ENCODE data around the gene MOCS2. TPM values are rescaled to one million over a fixed set of nuclear protein-coding genes. Genes with fewer than 3 reads are reported as not detected.
"Not testable (repeated sequence)": the region's sequence is repeated elsewhere in the genome, so short reads cannot be mapped to it uniquely, and the experiment has no call there.

The MOCS2 gene
- total RNA-seq, 2 experiments from 2014 or later = 21.0 to 21.3 TPM

GRCh38 chr5:53114988-53115387 lies 5.4 kb upstream of the MOCS2 start:
- Mint-ChIP-seq H3K9me3 (ENCODE audit: low read depth) (no peaks in the 10 kb centered on the region), H3K36me3 (ENCODE audit: low read depth) (peaks cover 4% of the 10 kb centered on the region), H3K27ac (no peak overlapping the region), H3K27me3 (no peaks in the 10 kb centered on the region), H3K4me3 (no peak overlapping the region), H3K4me1 (peaks cover 11% of the 10 kb centered on the region)
- no peak for ATAC-seq
- CTCF ChIA-PET = interaction anchor here (1.2 kb wide), 1 partner anchor 169 kb away, joined by 3 read pairs; no protein-coding TSS in a partner anchor
- POLR2A ChIA-PET = no interaction called here
- intact Hi-C loops (cut with DNase I, micrococcal nuclease) = no loop called here
- DNase-seq = no peak

- Mint-ChIP-seq H3K27ac (no peak overlapping the region), H3K9me3 (ENCODE audit: low read depth) (no peaks in the 10 kb centered on the region), H3K27me3 (no peaks in the 10 kb centered on the region), H3K4me3 (no peak overlapping the region), H3K36me3 (ENCODE audit: low read depth) (peaks cover 4% of the 10 kb centered on the region), H3K4me1 (peaks cover 11% of the 10 kb centered on the region)
- ChIA-PET POLR2A (no interaction called here), CTCF (no interaction called here)
- intact Hi-C loops (cut with DNase I, micrococcal nuclease) = no loop called here
- DNase-seq (no peak), ATAC-seq (no peak)
These were observed 4.4 kb upstream of the MOCS2 start for GRCh38 chr5:53113947-53114346.

GRCh38 chr5:53112909-53113308 lies 3.4 kb upstream of the MOCS2 start:
- ATAC-seq (no peak), DNase-seq (no peak)
- Mint-ChIP-seq H3K36me3 (ENCODE audit: low read depth) (peaks cover 4% of the 10 kb centered on the region), H3K4me3 (no peak overlapping the region), H3K9me3 (ENCODE audit: low read depth) (no peaks in the 10 kb centered on the region), H3K27ac (no peak overlapping the region), H3K4me1 (peaks cover 17% of the 10 kb centered on the region), H3K27me3 (no peaks in the 10 kb centered on the region)
- intact Hi-C loops (cut with DNase I, micrococcal nuclease) = no loop called here
- ChIA-PET POLR2A (no interaction called here), CTCF (interaction anchor here (0.6 to 1.1 kb wide), 3 partner anchors 9 to 23 kb away, joined by 3 read pairs; no protein-coding TSS in a partner anchor)

- H3K36me3 Mint-ChIP-seq (ENCODE audit: low read depth); POLR2A ChIA-PET; H3K9me3 Mint-ChIP-seq (ENCODE audit: low read depth); DNase-seq; ATAC-seq; H3K4me3 Mint-ChIP-seq; H3K27ac Mint-ChIP-seq; intact Hi-C loops (cut with DNase I, micrococcal nuclease); H3K27me3 Mint-ChIP-seq: not testable (repeated sequence)
- peaks cover 23% of the 10 kb centered on the region for H3K4me1 Mint-ChIP-seq
- CTCF ChIA-PET = interaction anchor here (0.6 to 1.1 kb wide), 4 partner anchors 9 to 151 kb away, joined by 3 read pairs; no protein-coding TSS in a partner anchor
These were observed 2.8 kb upstream of the MOCS2 start for GRCh38 chr5:53112307-53112706.

GRCh38 chr5:53111139-53111538 lies 1.6 kb upstream of the MOCS2 start:
- POLR2A ChIA-PET = no interaction called here
- peak overlapping the region; percentile 39 for H3K27ac Mint-ChIP-seq
- H3K9me3 Mint-ChIP-seq (ENCODE audit: low read depth) = no peaks in the 10 kb centered on the region
- ATAC-seq (no peak), DNase-seq (no peak)
- H3K36me3 Mint-ChIP-seq (ENCODE audit: low read depth) = peaks cover 12% of the 10 kb centered on the region
- intact Hi-C loops (cut with DNase I, micrococcal nuclease) = no loop called here
- CTCF ChIA-PET = interaction anchor here (1.2 kb wide), 1 partner anchor 161 kb away, joined by 3 read pairs; no protein-coding TSS in a partner anchor
- peaks cover 31% of the 10 kb centered on the region for H3K4me1 Mint-ChIP-seq
- H3K4me3 Mint-ChIP-seq = peak overlapping the region; percentile 93
- H3K27me3 Mint-ChIP-seq = no peaks in the 10 kb centered on the region

GRCh38 chr5:53110156-53110555 lies 599 bp upstream of the MOCS2 start:
- peak overlapping the region; percentile 93 for H3K4me3 Mint-ChIP-seq
- peak overlapping the region; percentile 94 for H3K27ac Mint-ChIP-seq
- H3K36me3 Mint-ChIP-seq (ENCODE audit: low read depth) = peaks cover 22% of the 10 kb centered on the region
- no peaks in the 10 kb centered on the region for H3K9me3 Mint-ChIP-seq (ENCODE audit: low read depth)
- ChIA-PET CTCF (interaction anchor here (0.5 to 1.3 kb wide), 11 partner anchors 9 to 1124 kb away, joined by 3 to 5 read pairs (median 4); no protein-coding TSS in a partner anchor), POLR2A (interaction anchor here (0.6 kb wide), 1 partner anchor 20 kb away, joined by 3 read pairs; no protein-coding TSS in a partner anchor)
- intact Hi-C loops (cut with DNase I, micrococcal nuclease) = no loop called here
- ATAC-seq (no peak), DNase-seq (peak; percentile 18)
- H3K4me1 Mint-ChIP-seq = peaks cover 40% of the 10 kb centered on the region
- H3K27me3 Mint-ChIP-seq = no peaks in the 10 kb centered on the region

GRCh38 chr5:53109056-53109442 lies 508 bp downstream of the MOCS2 start:
- DNase-seq (peak; percentile 8), ATAC-seq (peak; percentile 1)
- intact Hi-C loops (cut with DNase I, micrococcal nuclease) = loop anchor here (1.0 to 5.0 kb wide), 4 partner anchors 307 to 1201 kb away; partner anchors contain the start of genes ARL15 (in 1 of the 2) and NDUFS4 (in 1 of the 2)
- CTCF ChIA-PET = interaction anchor here (0.6 to 1.3 kb wide), 11 partner anchors 8 to 1125 kb away, joined by 3 to 5 read pairs (median 4); no protein-coding TSS in a partner anchor
- no peaks in the 10 kb centered on the region for H3K9me3 Mint-ChIP-seq (ENCODE audit: low read depth)
- peak overlapping the region; percentile 93 for H3K4me3 Mint-ChIP-seq
- H3K27ac Mint-ChIP-seq = peak overlapping the region; percentile 90
- POLR2A ChIA-PET = interaction anchor here (0.6 to 0.7 kb wide), 2 partner anchors 316 to 1201 kb away, joined by 3 read pairs; partner anchors contain the start of gene ARL15
- H3K36me3 Mint-ChIP-seq (ENCODE audit: low read depth) = peaks cover 22% of the 10 kb centered on the region
- H3K4me1 Mint-ChIP-seq = peaks cover 44% of the 10 kb centered on the region
- no peaks in the 10 kb centered on the region for H3K27me3 Mint-ChIP-seq

GRCh38 chr5:53105611-53106300 lies 3.8 kb downstream of the MOCS2 start:
- intact Hi-C loops (cut with DNase I, micrococcal nuclease) = loop anchor here in 1 of 2 experiments (5.0 kb wide), 1 partner anchor 303 kb away; no protein-coding TSS in a partner anchor
- CTCF ChIA-PET = interaction anchor here (1.1 to 2.7 kb wide), 6 partner anchors 9 to 190 kb away, joined by 3 to 14 read pairs (median 3); no protein-coding TSS in a partner anchor
- no peak overlapping the region for H3K4me3 Mint-ChIP-seq
- DNase-seq (no peak), ATAC-seq (no peak)
- no peaks in the 10 kb centered on the region for H3K9me3 Mint-ChIP-seq (ENCODE audit: low read depth)
- no peaks in the 10 kb centered on the region for H3K27me3 Mint-ChIP-seq
- H3K4me1 Mint-ChIP-seq = peaks cover 39% of the 10 kb centered on the region
- POLR2A ChIA-PET = no interaction called here
- no peak overlapping the region for H3K27ac Mint-ChIP-seq
- peaks cover 24% of the 10 kb centered on the region for H3K36me3 Mint-ChIP-seq (ENCODE audit: low read depth)

- H3K27me3 Mint-ChIP-seq = no peaks in the 10 kb centered on the region
- peaks cover 27% of the 10 kb centered on the region for H3K36me3 Mint-ChIP-seq (ENCODE audit: low read depth)
- intact Hi-C loops (cut with DNase I, micrococcal nuclease) = no loop called here
- no peak for DNase-seq
- no peak overlapping the region for H3K27ac Mint-ChIP-seq
- H3K9me3 Mint-ChIP-seq (ENCODE audit: low read depth) = no peaks in the 10 kb centered on the region
- ATAC-seq = no peak
- ChIA-PET CTCF (interaction anchor here (1.1 to 7.1 kb wide), 4 partner anchors 8 to 154 kb away, joined by 3 to 143 read pairs (median 4); partner anchors contain the start of gene MOCS2), POLR2A (no interaction called here)
- H3K4me3 Mint-ChIP-seq = no peak overlapping the region
- peaks cover 9% of the 10 kb centered on the region for H3K4me1 Mint-ChIP-seq
These were observed 9.0 kb downstream of the MOCS2 start for GRCh38 chr5:53100606-53101005.

GRCh38 chr5:53099546-53099945 lies 10.0 kb downstream of the MOCS2 start:
- ChIA-PET POLR2A (interaction anchor here (0.7 kb wide), 1 partner anchor 318 kb away, joined by 5 read pairs; no protein-coding TSS in a partner anchor), CTCF (interaction anchor here (0.6 to 7.1 kb wide), 4 partner anchors 10 to 1139 kb away, joined by 3 to 143 read pairs (median 7); no protein-coding TSS in a partner anchor)
- H3K27me3 Mint-ChIP-seq = no peaks in the 10 kb centered on the region
- no peak overlapping the region for H3K27ac Mint-ChIP-seq
- peaks cover 25% of the 10 kb centered on the region for H3K36me3 Mint-ChIP-seq (ENCODE audit: low read depth)
- intact Hi-C loops (cut with DNase I, micrococcal nuclease) = loop anchor here in 1 of 2 experiments (5.0 kb wide), 1 partner anchor 312 kb away; the partner anchor contains the start of genes ITGA1 and PELO
- no peak for DNase-seq
- H3K4me1 Mint-ChIP-seq = peaks cover 1% of the 10 kb centered on the region
- no peak for ATAC-seq
- no peaks in the 10 kb centered on the region for H3K9me3 Mint-ChIP-seq (ENCODE audit: low read depth)
- no peak overlapping the region for H3K4me3 Mint-ChIP-seq

- ChIA-PET CTCF (interaction anchor here (0.8 to 7.1 kb wide), 8 partner anchors 9 to 149 kb away, joined by 3 to 143 read pairs (median 4); no protein-coding TSS in a partner anchor), POLR2A (no interaction called here)
- intact Hi-C loops (cut with DNase I, micrococcal nuclease) = loop anchor here (1.0 to 5.0 kb wide), 4 partner anchors 55 to 309 kb away; partner anchors contain the start of genes ITGA1 (in 1 of the 2) and PELO (in 1 of the 2)
These were observed 13.5 kb downstream of the MOCS2 start for GRCh38 chr5:53095931-53096525.

More at GRCh38 chr5:53095931-53096525, 13.5 kb downstream of the MOCS2 start:
- Mint-ChIP-seq H3K27me3 (no peaks in the 10 kb centered on the region), H3K4me1 (peaks cover 6% of the 10 kb centered on the region), H3K27ac (no peak overlapping the region), H3K36me3 (ENCODE audit: low read depth) (peaks cover 20% of the 10 kb centered on the region), H3K4me3 (no peak overlapping the region), H3K9me3 (ENCODE audit: low read depth) (no peaks in the 10 kb centered on the region)
- peak; percentile 83 for DNase-seq
- ATAC-seq = peak; percentile 66

Data from activated CD4-positive, alpha-beta T cell treated with anti-CD3 and anti-CD28 coated beads for 36 hours (primary cell).